Endothelial cell (in vitro differentiated cells): Measurements from ENCODE around the gene ADAMTS18. TPM values are rescaled to one million over a fixed set of nuclear protein-coding genes. Genes with fewer than 3 reads are reported as not detected.
"Not testable (repeated sequence)": the region's sequence is repeated elsewhere in the genome, so short reads cannot be mapped to it uniquely, and the experiment has no call there.

Source experiments
- DNase-seq: peaks from one replicate; pipeline ENCODE4 v3.0.0; 2021; ENCODE audit warnings: low spot score
- H3K27ac Mint-ChIP-seq: one replicate; pipeline ENCODE4 v1.8.0; 2021; ENCODE audit warnings: mixed read lengths, inconsistent platforms; ENCODE audit not compliant: unreplicated experiment
- H3K27me3 Mint-ChIP-seq: one replicate; pipeline ENCODE4 v1.8.0; 2021; ENCODE audit warnings: mild to moderate bottlenecking, moderate library complexity, mixed read lengths, inconsistent platforms; ENCODE audit not compliant: unreplicated experiment
- H3K36me3 Mint-ChIP-seq: one replicate; pipeline ENCODE4 v1.8.0; 2021; ENCODE audit warnings: mild to moderate bottlenecking, low read depth, mixed read lengths, inconsistent platforms; ENCODE audit not compliant: unreplicated experiment
- H3K4me1 Mint-ChIP-seq: one replicate; pipeline ENCODE4 v1.8.0; 2021; ENCODE audit warnings: mild to moderate bottlenecking, mixed read lengths, inconsistent platforms; ENCODE audit not compliant: unreplicated experiment
- H3K4me3 Mint-ChIP-seq: one replicate; pipeline ENCODE4 v1.8.0; 2021; ENCODE audit warnings: mild to moderate bottlenecking, mixed read lengths, inconsistent platforms; ENCODE audit not compliant: unreplicated experiment
- H3K9me3 Mint-ChIP-seq: one replicate; pipeline ENCODE4 v1.8.0; 2021; ENCODE audit warnings: mixed read lengths, inconsistent platforms; ENCODE audit not compliant: unreplicated experiment
- CTCF ChIP-seq: fragments of 200-600 bp; sonication (generic); IDR thresholded peaks from one replicate; pipeline ENCODE4 v1.5.0; 2021; ENCODE audit warnings: antibody characterized with exemption; ENCODE audit not compliant: unreplicated experiment
- total RNA-seq: library from RNA; stranded (reverse); fragmentation: NEBNext Ultra II Directional; extraction: Animal tissue kit (Norgen Biotek cat#: 25700); gene quantifications from one replicate; pipeline ENCODE4 v1.2.1, GENCODE V29; 2021; ENCODE audit not compliant: unreplicated experiment

ADAMTS18 gene
- total RNA-seq, 1 donor from 2014 or later: 0.69 TPM

GRCh38 chr16:77246150-77246549 is 188.7 kb downstream of the ADAMTS18 start:
- H3K4me3 Mint-ChIP-seq: no peak overlapping the region
- no peaks in the 10 kb centered on the region for H3K9me3 Mint-ChIP-seq
- H3K4me1 Mint-ChIP-seq: no peaks in the 10 kb centered on the region
- no peak for TF ChIP-seq CTCF
- H3K27ac Mint-ChIP-seq: no peak overlapping the region
- no peaks in the 10 kb centered on the region for H3K27me3 Mint-ChIP-seq
- no peak for DNase-seq
- H3K36me3 Mint-ChIP-seq: no peaks in the 10 kb centered on the region

DNA sequence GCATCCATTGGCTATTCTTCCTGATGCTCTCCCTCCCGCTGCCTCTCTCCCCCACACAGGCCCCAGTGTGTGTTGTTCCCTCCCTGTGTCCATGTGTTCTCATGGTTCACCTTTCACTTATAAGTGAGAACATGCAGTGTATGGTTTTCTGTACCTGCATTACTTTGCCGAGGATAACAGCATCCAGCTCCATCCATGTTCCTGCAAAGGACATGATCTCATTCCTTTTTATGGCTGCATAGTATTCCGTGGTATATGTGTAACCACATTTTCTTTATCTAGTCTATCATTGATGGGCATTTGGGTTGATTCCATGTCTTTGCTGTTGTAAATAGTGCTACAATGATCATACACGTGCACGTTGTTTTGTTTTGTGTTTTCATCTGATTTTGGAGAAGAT is 192.4 kb downstream of the ADAMTS18 start:
- not testable (repeated sequence) for H3K27me3 Mint-ChIP-seq, H3K4me3 Mint-ChIP-seq

GRCh38 chr16:77238593-77238992 is 196.2 kb downstream of the ADAMTS18 start:
- Mint-ChIP-seq H3K27me3 (no peaks in the 10 kb centered on the region), H3K27ac (no peak overlapping the region), H3K4me3 (no peak overlapping the region), H3K36me3 (no peaks in the 10 kb centered on the region), H3K4me1 (peaks cover 4% of the 10 kb centered on the region), H3K9me3 (no peaks in the 10 kb centered on the region)
- DNase-seq: no peak
- TF ChIP-seq CTCF: no peak

More for the DNA sequence above, 192.4 kb downstream of the ADAMTS18 start:
- H3K9me3 Mint-ChIP-seq, H3K36me3 Mint-ChIP-seq, H3K27ac Mint-ChIP-seq, DNase-seq, H3K4me1 Mint-ChIP-seq: not testable (repeated sequence)

GRCh38 chr16:77236063-77236511 is 198.7 kb downstream of the ADAMTS18 start:
- Mint-ChIP-seq H3K27me3 (no peaks in the 10 kb centered on the region), H3K4me1 (peaks cover 4% of the 10 kb centered on the region), H3K4me3 (no peak overlapping the region), H3K36me3 (no peaks in the 10 kb centered on the region), H3K9me3 (no peaks in the 10 kb centered on the region), H3K27ac (no peak overlapping the region)
- TF ChIP-seq CTCF: peak; percentile 97
- DNase-seq: peak; percentile 94

GRCh38 chr16:77234611-77235010 is 200.2 kb downstream of the ADAMTS18 start:
- H3K27ac Mint-ChIP-seq: no peak overlapping the region
- no peaks in the 10 kb centered on the region for H3K9me3 Mint-ChIP-seq
- DNase-seq: no peak
- peaks cover 4% of the 10 kb centered on the region for H3K4me1 Mint-ChIP-seq
- no peaks in the 10 kb centered on the region for H3K36me3 Mint-ChIP-seq
- H3K27me3 Mint-ChIP-seq: no peaks in the 10 kb centered on the region
- no peak for TF ChIP-seq CTCF
- H3K4me3 Mint-ChIP-seq: no peak overlapping the region
